Measurements from ENCODE around the gene PYGO2. TPM values are rescaled to one million over a fixed set of nuclear protein-coding genes. Genes with fewer than 3 reads are reported as not detected.

Gene PYGO2
- total and polyA plus RNA-seq, 2 of the 8 experiments (the other 6 are each of a cell fraction or from before 2014, with no cell fraction given): 31.0 to 31.6 TPM

GRCh38 chr1:154967331-154967950 is 5.9 kb upstream of the PYGO2 start:
- H3K9me3 ChIP-seq (ENCODE audit: insufficient read depth in 2 of 2, low read depth in 1 of 2, low read length in 1 of 2): no peaks in the 10 kb centered on the region
- no peak overlapping the region for H2BK120ac ChIP-seq (replicated peaks; ENCODE audit: low read depth, low read length)
- no peak overlapping the region for H2BK12ac ChIP-seq (ENCODE audit: low read depth, low read length)
- H3K79me2 ChIP-seq (ENCODE audit: control insufficient read depth in 1 of 2, insufficient read depth in 2 of 2, low read length in 2 of 2): peaks cover 6 to 38% of the 10 kb centered on the region in 2 experiments; a peak in 3 of 4 replicates
- peaks cover 17% of the 10 kb centered on the region for H3K23me2 ChIP-seq (ENCODE audit: low read depth, low read length)
- H2AFZ ChIP-seq (ENCODE audit: low read length): no peak overlapping the region
- H3K27ac ChIP-seq (ENCODE audit: low read depth, low read length): no peak overlapping the region
- WGBS, 2 experiments (ENCODE audit: extremely low coverage in 1 of 2, insufficient coverage in 1 of 2, insufficient read length in 1 of 2, insufficient replicate concordance in 2 of 2, low coverage in 1 of 2, low lambda C conversion rate in 2 of 2, missing lambda C conversion rate in 1 of 2): 96% methylated on average over 5 of the region's 5 CpGs; no CpG with 5 or more reads in 1 of the 2 experiments
- no peak overlapping the region for H2BK15ac ChIP-seq (ENCODE audit: low read length)
- H3K4me1 ChIP-seq (replicated peaks in 1 of 4; ENCODE audit: control insufficient read depth in 3 of 4, insufficient read depth in 4 of 4, low read length in 3 of 4): peaks cover 3 to 19% (median 14%) of the 10 kb centered on the region in 4 experiments
- no peak overlapping the region for H2BK5ac ChIP-seq (ENCODE audit: low read depth, low read length)
- H3K23ac ChIP-seq (ENCODE audit: insufficient read length): no peak overlapping the region
- no peak overlapping the region for H3K4me2 ChIP-seq (ENCODE audit: insufficient read depth in 1 of 2, low read depth in 2 of 2, low read length in 2 of 2)
- ChIA-PET POLR2A (ENCODE audit: partially characterized antibody) (interaction anchor here (1.2 to 42.8 kb wide), 4 partner anchors 9 to 39 kb away, joined by 4 to 662 read pairs (median 334); partner anchors contain the start of genes CKS1B, FLAD1, LENEP and PBXIP1), CTCF (ENCODE audit: partially characterized antibody) (interaction anchor here (0.9 to 8.2 kb wide), 6 partner anchors 11 to 101 kb away, joined by 3 to 113 read pairs (median 4); partner anchors contain the start of genes FLAD1, LENEP and PBXIP1)
- FAIRE-seq (no peak), DNase-seq (ENCODE audit: low read depth in 1 of 2, low spot score in 2 of 2) (no peak)
- H2AK5ac ChIP-seq (ENCODE audit: low read depth, low read length): no peak overlapping the region
- H4K5ac ChIP-seq (ENCODE audit: insufficient read length, low read depth, low read length): no peak overlapping the region
- H3K9ac ChIP-seq (replicated peaks in 1 of 4; ENCODE audit: extremely low read depth in 1 of 4, low read depth in 3 of 4, low read length in 3 of 4): no peak overlapping the region
- H2BK20ac ChIP-seq (ENCODE audit: low read length): no peak overlapping the region
- H4K20me1 ChIP-seq (replicated peaks in 1 of 2; ENCODE audit: control insufficient read depth in 1 of 2, insufficient read depth in 2 of 2, low read length in 2 of 2): peaks cover 9 to 13% of the 10 kb centered on the region in 2 experiments
- no peak overlapping the region for H4K91ac ChIP-seq (replicated peaks; ENCODE audit: insufficient read length, low read length)
- TF ChIP-seq RXRA (IDR thresholded peaks at IDR 0.05; ENCODE audit: insufficient read depth, low read depth, low read length): no peak
- no peak for TF ChIP-seq GABPA (IDR thresholded peaks at IDR 0.05; ENCODE audit: borderline replicate concordance, insufficient read depth, low read length)
- TF ChIP-seq NANOG (IDR thresholded peaks at IDR 0.05; ENCODE audit: insufficient read depth, low read depth, low read length, poor library complexity, severe bottlenecking): no peak
- H3K79me1 ChIP-seq (ENCODE audit: low read depth, low read length): peaks cover 14% of the 10 kb centered on the region; the same call in 1 of the 2 replicates
- H3K4ac ChIP-seq (replicated peaks; ENCODE audit: insufficient read length, low read depth, low read length): no peak overlapping the region
- H3K14ac ChIP-seq (ENCODE audit: insufficient read length): no peak overlapping the region
- no peak overlapping the region for H4K8ac ChIP-seq (ENCODE audit: extremely low read depth, insufficient read depth, low read length)
- no peaks in the 10 kb centered on the region for H3K27me3 ChIP-seq (replicated peaks in 1 of 4; ENCODE audit: control insufficient read depth in 3 of 4, extremely low read depth in 1 of 4, insufficient read depth in 3 of 4, low read length in 3 of 4)
- no peak overlapping the region for H3K4me3 ChIP-seq (ENCODE audit: extremely low read depth in 1 of 4, insufficient read depth in 2 of 4, low read depth in 3 of 4, low read length in 4 of 4)
- no peak overlapping the region for H3K18ac ChIP-seq (ENCODE audit: extremely low read depth, low read length)
- peaks cover 20 to 51% (median 43%) of the 10 kb centered on the region in 4 experiments for H3K36me3 ChIP-seq (ENCODE audit: control insufficient read depth in 2 of 4, insufficient read depth in 4 of 4, low read length in 3 of 4)
- H3K56ac ChIP-seq (replicated peaks; ENCODE audit: insufficient read length, low read depth, low read length): no peak overlapping the region

All from H1 (cell line).